Prostate gland (tissue), 2 donors: ENCODE measurements around the gene TNPO3. TPM values are rescaled to one million over a fixed set of nuclear protein-coding genes. Genes with fewer than 3 reads are reported as not detected.
"Not testable (repeated sequence)": the region's sequence is repeated elsewhere in the genome, so short reads cannot be mapped to it uniquely, and the experiment has no call there.

ENCODE experiments used
- DNase-seq: peaks from one replicate; pipeline ENCODE4 v3.0.0-alpha.2; 2019; ENCODE audit warnings: low spot score
- H3K27ac ChIP-seq, 2 donors: fragments of 200-600 bp; sonication (generic); 2 replicates each; pipeline ENCODE4 v1.5.1; 2017 to 2019
- H3K27me3 ChIP-seq: fragments of 200-600 bp; sonication (generic); replicated peaks from 2 replicates; pipeline ENCODE4 v1.5.1; 2019; ENCODE audit not compliant: insufficient read depth
- H3K36me3 ChIP-seq, 2 donors: fragments of 200-600 bp; sonication (generic); 1 replicate in 1 of 2; 2 replicates in 1 of 2; pipeline versions ENCODE4 v1.5.1 to v1.8.1; 2017 to 2019
- H3K4me1 ChIP-seq: fragments of 200-600 bp; sonication (generic); replicated peaks from 2 replicates; pipeline ENCODE4 v1.5.1; 2019
- H3K4me3 ChIP-seq, 2 donors: fragments of 200-600 bp; sonication (generic); 2 replicates each; pipeline ENCODE4 v1.5.1; 2017 to 2019
- H3K9me3 ChIP-seq: fragments of 200-600 bp; sonication (generic); 2 replicates; pipeline ENCODE4 v1.5.1; 2017
- CTCF ChIP-seq, 4 experiments: fragments of 200-600 bp in 2 of 4; fragments of 450-650 bp in 2 of 4; sonication (generic) in 2 of 4; IDR thresholded peaks; 1 replicate in 3 of 4; 2 replicates in 1 of 4; pipeline ENCODE4 v1.5.1; 2016 to 2019; ENCODE audit warnings: antibody characterized with exemption in 4 of 4, mild to moderate bottlenecking in 2 of 4, moderate library complexity in 2 of 4
- POLR2A ChIP-seq: fragments of 450-650 bp; IDR thresholded peaks from one replicate; pipeline ENCODE4 v1.6.1; 2016; ENCODE audit warnings: antibody characterized with exemption, mild to moderate bottlenecking
- POLR2AphosphoS5 ChIP-seq: sonication (generic); formaldehyde crosslinking; IDR thresholded peaks from one replicate; pipeline ENCODE4 v1.6.1; 2017; ENCODE audit warnings: antibody characterized with exemption
- WGBS: methylation state at CpG from one replicate; pipeline ENCODE4 v1.1.5; 2018; 5-methylcytosine and 5-hydroxymethylcytosine counted together
- intact Hi-C: fragments of 100-400 bp; cut with DNase I; formaldehyde crosslinking; loops from one replicate; pipeline ENCODE4 v1.14.2; 2022
- total RNA-seq, 2 donors: library from RNA; depleted of rRNA; stranded (reverse); fragments of >200 nt; gene quantifications; one replicate each; pipeline ENCODE4 v1.1.0, GENCODE V29; 2016

Gene TNPO3
- total RNA-seq, 2 donors from 2014 or later, result 32.2 to 42.3 TPM

DNA sequence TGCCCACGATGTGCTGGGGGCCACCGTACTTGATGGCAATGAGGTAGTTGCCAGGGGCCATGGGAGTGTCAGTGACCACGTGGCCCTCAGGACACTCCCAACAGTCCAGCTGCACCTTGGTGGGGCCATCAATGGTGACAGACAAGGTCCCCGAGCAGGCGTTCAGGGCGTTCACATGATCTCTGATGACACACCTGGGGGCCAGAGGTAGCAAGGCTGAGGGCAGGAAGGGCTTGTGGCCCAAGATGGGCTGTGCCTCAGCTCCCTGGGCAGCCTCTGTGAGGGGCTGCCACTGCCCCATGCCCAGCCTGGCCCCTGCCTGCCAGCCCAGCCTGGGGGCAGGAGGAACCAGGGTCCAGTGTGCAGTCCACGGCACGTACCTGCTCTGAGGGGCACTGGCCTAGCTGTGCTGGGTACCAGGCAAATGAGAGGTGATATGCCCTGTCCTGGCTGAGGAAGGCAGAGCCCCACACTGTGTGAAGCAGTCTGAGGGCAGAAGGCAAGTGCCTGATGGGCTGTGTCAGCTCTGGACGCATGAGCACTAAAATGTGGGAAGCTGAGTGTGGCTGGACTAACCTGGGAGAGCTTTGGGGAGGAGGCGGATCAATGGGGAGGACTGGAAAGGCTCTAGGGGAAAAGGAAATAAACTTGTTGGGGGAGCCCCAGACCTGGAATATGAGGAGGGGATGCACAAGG, 140.9 kb downstream of the TNPO3 start:
- no peak for DNase-seq

GRCh38 chr7:128912709-128913495, 142.0 kb downstream of the TNPO3 start:
- not testable (repeated sequence) for H3K9me3 ChIP-seq

More for the DNA sequence above, 140.9 kb downstream of the TNPO3 start:
- Histone ChIP-seq H3K27ac (no peak overlapping the region), H3K4me1 (no peaks in the 10 kb centered on the region), H3K9me3 (no peaks in the 10 kb centered on the region), H3K27me3 (peaks cover 16% of the 10 kb centered on the region), H3K36me3 (no peaks in the 10 kb centered on the region), H3K4me3 (no peak overlapping the region)
- TF ChIP-seq CTCF (IDR thresholded peaks at IDR 0.05) (no peak), POLR2A (no peak), POLR2AphosphoS5 (no peak)
- WGBS, result 82% methylated on average over 9 of the region's 10 CpGs
- intact Hi-C loops, result no loop called here

GRCh38 chr7:128912281-128912680, 142.6 kb downstream of the TNPO3 start:
- Histone ChIP-seq H3K9me3 (no peaks in the 10 kb centered on the region), H3K27me3 (peaks cover 16% of the 10 kb centered on the region), H3K4me1 (no peaks in the 10 kb centered on the region), H3K4me3 (no peak overlapping the region), H3K36me3 (no peaks in the 10 kb centered on the region), H3K27ac (no peak overlapping the region)
- 92% methylated on average over 3 of the region's 3 CpGs for WGBS
- intact Hi-C loops, result no loop called here
- TF ChIP-seq POLR2A (no peak), CTCF (IDR thresholded peaks at IDR 0.05) (no peak), POLR2AphosphoS5 (no peak)
- no peak for DNase-seq

More at GRCh38 chr7:128912709-128913495, 142.0 kb downstream of the TNPO3 start:
- H3K27ac ChIP-seq, H3K4me1 ChIP-seq, H3K4me3 ChIP-seq, DNase-seq, H3K36me3 ChIP-seq, intact Hi-C loops: not testable (repeated sequence)
- 88% methylated on average over 3 of the region's 20 CpGs for WGBS
- H3K27me3 ChIP-seq, result peaks cover 16% of the 10 kb centered on the region

GRCh38 chr7:128911423-128912031, 143.4 kb downstream of the TNPO3 start:
- TF ChIP-seq CTCF (IDR thresholded peaks at IDR 0.05) (no peak), POLR2A (no peak), POLR2AphosphoS5 (no peak)
- 69% methylated on average over 8 of the region's 8 CpGs for WGBS
- Histone ChIP-seq H3K27ac (no peak overlapping the region), H3K4me1 (no peaks in the 10 kb centered on the region), H3K9me3 (no peaks in the 10 kb centered on the region), H3K36me3 (no peaks in the 10 kb centered on the region), H3K4me3 (no peak overlapping the region), H3K27me3 (peaks cover 15% of the 10 kb centered on the region)
- intact Hi-C loops, result no loop called here
- no peak for DNase-seq

GRCh38 chr7:128910569-128910945, 144.4 kb downstream of the TNPO3 start, which contains the start of gene KCP:
KCP (minus strand) TSS chr7:128910709; CDS start chr7:128910676, 33 bp downstream.
- no peak for DNase-seq
- Histone ChIP-seq H3K9me3 (no peaks in the 10 kb centered on the region), H3K36me3 (no peaks in the 10 kb centered on the region), H3K4me3 (peak within 1 kb of the TSS; percentile 12 to 18), H3K27me3 (peaks cover 7% of the 10 kb centered on the region), H3K27ac (no peak within 1 kb of the TSS), H3K4me1 (no peaks in the 10 kb centered on the region)
- no peak for TF ChIP-seq POLR2A
- TF ChIP-seq POLR2AphosphoS5, result no peak
- TF ChIP-seq CTCF (IDR thresholded peaks at IDR 0.05), result no peak
- 59% methylated on average over 7 of the region's 34 CpGs for WGBS
- intact Hi-C loops, result no loop called here
